ENCODE results near the gene CSKMT. TPM values are rescaled to one million over a fixed set of nuclear protein-coding genes. Genes with fewer than 3 reads are reported as not detected.
"Not testable (repeated sequence)": the region's sequence is repeated elsewhere in the genome, so short reads cannot be mapped to it uniquely, and the experiment has no call there.

The CSKMT gene
- polyA plus RNA-seq, 3 donors, result 9.7 to 18.6 (median 11.6) TPM

- H3K27ac ChIP-seq (ENCODE audit: low read depth, low read length), result peak within 1 kb of the TSS; percentile 68
- 4 to 7% (median 5%) methylated on average over 43 to 55 of the region's 55 CpGs for WGBS, 3 donors
These were observed 13.9 kb downstream of the CSKMT start, which contains the start of gene UBXN1 for GRCh38 chr11:62678770-62679696. UBXN1 (minus strand) TSS chr11:62679073; CDS start chr11:62678923, 150 bp downstream.

- no peak overlapping the region for H3K27ac ChIP-seq (ENCODE audit: low read depth, low read length)
These were observed 15.7 kb downstream of the CSKMT start for GRCh38 chr11:62680825-62681240.

GRCh38 chr11:62682518-62682917, 17.4 kb downstream of the CSKMT start:
- H3K27ac ChIP-seq (ENCODE audit: low read depth, low read length), result no peak overlapping the region
- 64 to 95% (median 84%) methylated on average over 7 of the region's 7 CpGs for WGBS, 3 donors

More at GRCh38 chr11:62680825-62681240, 15.7 kb downstream of the CSKMT start:
- 36 to 40% (median 39%) methylated on average over 4 of the region's 4 CpGs for WGBS, 3 donors

- 37 to 44% (median 40%) methylated on average over 70 to 74 of the region's 74 CpGs for WGBS, 3 donors
These were observed 22.6 kb downstream of the CSKMT start for GRCh38 chr11:62687508-62688396.

GRCh38 chr11:62688491-62688890, 23.4 kb downstream of the CSKMT start:
- no peak overlapping the region for H3K27ac ChIP-seq (ENCODE audit: low read depth, low read length)
- WGBS, 3 donors, result 16 to 61% (median 45%) methylated on average over 1 of the region's 1 CpG

More at GRCh38 chr11:62687508-62688396, 22.6 kb downstream of the CSKMT start:
- H3K27ac ChIP-seq (ENCODE audit: low read depth, low read length), result no peak overlapping the region

GRCh38 chr11:62689421-62690183, 24.5 kb downstream of the CSKMT start, which contains the start of gene LRRN4CL:
LRRN4CL (minus strand) TSS chr11:62689530; CDS start chr11:62688508, 1,022 bp downstream.
- 44 to 46% (median 45%) methylated on average over 11 of the region's 11 CpGs for WGBS, 3 donors
- no peak within 1 kb of the TSS for H3K27ac ChIP-seq (ENCODE audit: low read depth, low read length)

GRCh38 chr11:62693624-62694023, 28.5 kb downstream of the CSKMT start:
- 71 to 100% (median 90%) methylated on average over 3 to 4 of the region's 4 CpGs for WGBS, 3 donors
- H3K27ac ChIP-seq (ENCODE audit: low read depth, low read length), result not testable (repeated sequence)

GRCh38 chr11:62694455-62695167, 29.5 kb downstream of the CSKMT start:
- WGBS, 3 donors, result 39 to 55% (median 42%) methylated on average over 14 of the region's 14 CpGs
- no peak overlapping the region for H3K27ac ChIP-seq (ENCODE audit: low read depth, low read length)

- no peak overlapping the region for H3K27ac ChIP-seq (ENCODE audit: low read depth, low read length)
- WGBS, 3 donors, result 67 to 90% (median 71%) methylated on average over 8 to 11 of the region's 11 CpGs
These were observed 37.1 kb downstream of the CSKMT start for GRCh38 chr11:62702246-62702645.

GRCh38 chr11:62703921-62704320, 38.8 kb downstream of the CSKMT start:
- not testable (repeated sequence) for H3K27ac ChIP-seq (ENCODE audit: low read depth, low read length)
- whole genome bisulfite sequencing, 3 donors, result 73 to 100% (median 87%) methylated on average over 4 of the region's 4 CpGs

- WGBS, 3 donors, result 23 to 60% (median 56%) methylated on average over 7 of the region's 7 CpGs
- H3K27ac ChIP-seq (ENCODE audit: low read depth, low read length), result no peak overlapping the region
These were observed 40.3 kb downstream of the CSKMT start for GRCh38 chr11:62705413-62705812.

GRCh38 chr11:62705880-62706849, 41.1 kb downstream of the CSKMT start:
- no peak overlapping the region for H3K27ac ChIP-seq (ENCODE audit: low read depth, low read length)
- 3 to 6% (median 6%) methylated on average over 58 to 73 of the region's 73 CpGs for WGBS, 3 donors

GRCh38 chr11:62706850-62707247, 41.7 kb downstream of the CSKMT start:
- 55 to 87% (median 81%) methylated on average over 8 of the region's 8 CpGs for WGBS, 3 donors
- no peak overlapping the region for H3K27ac ChIP-seq (ENCODE audit: low read depth, low read length)

GRCh38 chr11:62707277-62707861, 42.3 kb downstream of the CSKMT start, which contains the start of the genes BSCL2 and GNG3:
BSCL2 (minus strand) TSS chr11:62707424; CDS start chr11:62707195, 229 bp downstream.
GNG3 (plus strand) TSS chr11:62707676; CDS start chr11:62708296, 620 bp downstream.
- H3K27ac ChIP-seq (ENCODE audit: low read depth, low read length), result no peak within 1 kb of the TSS
- 80 to 83% (median 81%) methylated on average over 10 of the region's 10 CpGs for WGBS, 3 donors

GRCh38 chr11:62708392-62708791, 43.3 kb downstream of the CSKMT start:
- H3K27ac ChIP-seq (ENCODE audit: low read depth, low read length), result no peak overlapping the region
- 68 to 82% (median 73%) methylated on average over 5 of the region's 5 CpGs for WGBS, 3 donors

- 2 to 6% (median 4%) methylated on average over 7 of the region's 7 CpGs for WGBS, 3 donors
- H3K27ac ChIP-seq (ENCODE audit: low read depth, low read length), result no peak overlapping the region
These were observed 43.7 kb downstream of the CSKMT start for GRCh38 chr11:62708793-62709192.

Data from adipose tissue (tissue), 3 donors.